GM21515 (cell line): ENCODE results near the gene MPL.

ENCODE experiments used
- ATAC-seq: cut with Tn5 transposase; IDR thresholded peaks from one replicate; pipeline ENCODE4 v1.9.1; 2021; ENCODE audit not compliant: unreplicated experiment

The MPL gene

GRCh38 chr1:43321331-43321891 lies 16.2 kb upstream of the MPL start:
- ATAC-seq, result no peak

- ATAC-seq, result no peak
These were observed 15.1 kb upstream of the MPL start for GRCh38 chr1:43322506-43322905.

- ATAC-seq, result no peak
These were observed 12.8 kb upstream of the MPL start for GRCh38 chr1:43324810-43325209.

DNA sequence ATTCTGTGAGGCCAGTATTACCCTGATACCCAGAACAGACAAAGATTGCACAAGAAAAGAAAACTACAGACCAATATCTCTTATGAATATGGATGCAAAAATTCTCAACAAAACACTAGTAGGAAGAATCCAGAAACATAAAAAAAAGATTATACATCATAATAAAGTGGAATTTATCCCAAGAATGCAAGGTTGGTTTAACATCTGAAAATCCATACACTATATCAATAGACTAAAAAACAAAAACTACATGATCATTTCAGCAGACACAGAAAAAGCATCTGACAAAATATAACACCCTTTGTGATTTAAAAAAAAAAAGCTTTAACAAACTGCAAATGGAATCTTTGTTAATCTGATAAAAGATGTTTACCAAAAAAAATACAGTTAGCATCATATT lies 12.2 kb upstream of the MPL start:
- no peak for ATAC-seq

- ATAC-seq, result no peak
These were observed 9.9 kb upstream of the MPL start for GRCh38 chr1:43327549-43328292.

GRCh38 chr1:43329995-43330751 lies 7.4 kb upstream of the MPL start:
- ATAC-seq, result no peak

- ATAC-seq, result no peak
These were observed 5.9 kb upstream of the MPL start for GRCh38 chr1:43331688-43332087.

GRCh38 chr1:43334453-43335205 lies 3.0 kb upstream of the MPL start:
- ATAC-seq, result no peak

- ATAC-seq, result no peak
These were observed 383 bp downstream of the MPL start for GRCh38 chr1:43338001-43338400.

DNA sequence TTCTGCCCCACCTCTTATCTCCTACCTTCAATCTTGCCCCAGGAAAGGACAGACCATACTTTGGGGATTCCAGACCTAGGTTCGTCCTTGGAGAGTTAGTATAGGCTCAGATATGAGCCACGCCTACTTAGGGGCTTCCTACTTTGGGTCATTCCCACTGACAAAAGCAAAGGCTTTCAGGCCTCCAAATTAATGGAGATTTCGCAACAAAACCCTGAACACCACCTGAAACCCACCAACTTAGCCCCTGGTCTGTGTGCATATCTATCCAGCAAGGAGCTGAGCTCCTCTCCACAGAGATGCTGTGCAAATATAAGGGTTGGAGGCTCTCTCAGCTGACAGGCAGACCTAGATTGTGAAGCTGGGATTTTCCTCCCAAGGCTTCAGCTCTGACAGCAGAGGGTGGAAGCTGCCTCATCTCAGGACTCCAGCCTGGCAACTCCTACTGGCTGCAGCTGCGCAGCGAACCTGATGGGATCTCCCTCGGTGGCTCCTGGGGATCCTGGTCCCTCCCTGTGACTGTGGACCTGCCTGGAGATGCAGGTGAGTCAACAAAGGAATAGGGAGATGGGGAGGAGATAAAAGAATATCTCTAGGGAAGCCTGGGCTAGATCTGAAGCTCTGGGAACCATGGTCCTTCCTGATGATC lies 2.1 kb downstream of the MPL start:
- no peak for ATAC-seq

DNA sequence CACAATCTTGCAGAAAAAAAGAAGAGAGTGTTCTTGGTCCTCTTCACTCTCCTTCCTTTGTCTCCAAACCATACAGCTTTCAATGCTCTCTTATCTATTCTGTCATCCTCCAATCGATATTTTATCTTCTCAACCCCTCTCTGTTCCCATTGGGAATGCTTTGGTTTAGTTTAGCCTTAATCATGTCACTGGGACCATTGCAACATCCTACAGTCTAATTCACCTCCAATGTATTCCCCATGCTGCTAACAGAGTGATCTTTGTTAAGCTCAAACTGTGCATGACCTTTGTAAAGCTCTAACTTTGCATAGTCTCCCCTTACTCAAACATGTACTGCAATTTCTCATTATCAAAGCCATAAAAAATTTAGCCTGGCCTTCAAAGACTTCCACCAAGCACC lies 2.9 kb downstream of the MPL start:
- ATAC-seq, result no peak

DNA sequence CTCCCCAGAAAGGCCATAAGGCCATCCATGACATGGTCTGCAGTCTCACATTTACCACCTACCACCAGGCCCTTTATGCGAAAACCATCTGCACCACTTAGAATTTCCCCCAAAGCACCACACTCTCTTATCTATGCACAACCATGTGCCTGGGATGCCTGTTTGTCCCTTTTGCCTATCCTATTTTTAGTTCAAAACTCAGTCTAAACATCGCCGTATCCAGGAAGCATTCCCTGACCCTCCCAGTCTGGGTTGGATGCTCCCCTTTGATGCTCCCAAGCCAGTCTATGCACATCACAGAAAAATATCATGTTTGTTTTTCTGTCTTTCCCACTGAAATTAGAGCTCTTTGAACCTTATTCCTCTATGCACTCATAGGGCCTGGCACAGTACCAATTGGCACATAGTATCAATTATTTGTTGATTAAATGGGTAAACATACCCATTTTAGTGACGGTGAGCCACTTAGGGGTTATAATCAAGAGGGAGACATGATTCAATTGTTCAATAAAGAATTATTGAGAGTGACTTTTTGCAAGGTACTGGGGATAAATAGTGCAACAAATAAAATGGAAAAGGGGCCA lies 6.7 kb downstream of the MPL start:
- no peak for ATAC-seq

- ATAC-seq, result no peak
These were observed 7.5 kb downstream of the MPL start for GRCh38 chr1:43345120-43345519.

DNA sequence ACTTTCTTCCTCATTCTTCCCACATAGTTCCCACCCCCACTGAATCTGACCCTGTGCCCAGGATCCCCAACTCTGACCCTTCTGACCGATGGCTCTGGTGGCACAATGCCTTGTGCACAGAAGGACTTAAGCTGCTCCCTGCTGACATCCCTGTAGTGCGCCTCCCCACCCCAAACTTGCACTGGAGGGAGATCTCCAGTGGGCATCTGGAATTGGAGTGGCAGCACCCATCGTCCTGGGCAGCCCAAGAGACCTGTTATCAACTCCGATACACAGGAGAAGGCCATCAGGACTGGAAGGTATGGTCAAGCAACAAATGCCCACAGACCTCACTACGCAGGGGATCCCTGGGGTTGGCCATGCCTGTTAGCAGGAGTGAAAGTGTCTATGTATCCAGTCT lies 9.0 kb downstream of the MPL start:
- ATAC-seq, result no peak

DNA sequence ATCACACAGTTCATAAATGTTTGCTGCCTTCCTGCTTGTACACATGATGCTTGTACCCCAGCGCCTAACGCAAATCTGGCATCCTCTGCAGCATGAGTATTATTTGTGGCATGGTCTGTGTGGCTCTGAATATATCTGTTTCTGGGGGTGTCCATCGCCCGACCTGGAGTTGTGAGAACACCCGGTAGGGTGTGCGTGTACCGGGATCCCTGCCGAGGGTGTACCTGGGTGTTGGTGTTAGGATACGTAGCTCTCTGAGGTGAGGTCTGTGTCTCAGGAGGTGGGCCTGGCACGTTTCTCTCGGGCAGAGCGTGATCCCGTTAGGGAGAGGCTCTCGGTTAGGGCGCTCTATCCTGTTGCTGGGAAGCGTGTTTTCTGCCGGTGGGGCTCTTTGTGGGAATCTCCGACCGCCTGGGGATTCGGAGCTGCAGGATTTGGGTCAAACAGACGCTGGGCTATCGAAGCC lies 10.8 kb downstream of the MPL start:
- no peak for ATAC-seq

GRCh38 chr1:43348809-43349593 lies 11.4 kb downstream of the MPL start:
- ATAC-seq, result peak; percentile 60

DNA sequence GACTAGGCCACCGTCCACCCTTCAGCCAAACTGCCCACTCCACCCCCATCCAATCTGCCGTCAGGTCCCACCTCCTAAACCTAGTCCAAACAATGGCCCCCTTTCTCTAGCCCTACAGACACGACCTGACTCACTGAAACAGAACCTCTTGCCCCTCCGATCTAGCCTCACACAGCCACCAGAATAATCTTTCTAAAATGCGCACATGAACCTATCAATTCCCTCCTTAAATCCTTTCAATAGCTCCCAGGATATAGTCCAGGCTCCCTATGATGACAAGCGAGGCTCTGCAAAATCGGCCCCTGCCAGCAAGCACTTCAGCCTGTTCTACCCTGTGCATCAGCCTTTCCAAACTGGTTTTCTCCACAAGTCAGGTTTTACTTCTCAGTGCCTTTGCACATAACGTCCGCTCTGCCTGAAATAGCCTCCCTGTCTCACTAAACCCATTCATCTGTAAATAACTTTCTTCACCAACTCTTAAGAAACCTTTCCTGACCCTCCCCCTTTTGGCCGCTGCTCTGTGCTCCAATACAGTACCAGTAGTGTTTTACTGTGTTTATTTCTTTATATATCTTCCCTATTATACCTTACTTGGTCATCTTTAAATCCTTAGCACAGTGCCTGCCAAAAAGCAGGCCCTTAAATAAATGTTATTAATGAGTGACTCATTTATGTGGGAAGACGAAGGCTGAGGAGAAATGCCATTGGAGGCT lies 12.1 kb downstream of the MPL start:
- ATAC-seq, result no peak

GRCh38 chr1:43350976-43351375 lies 13.4 kb downstream of the MPL start:
- ATAC-seq, result no peak
